Right lobe of liver (tissue), 6 donors: ENCODE data around the gene TBC1D10A. TPM values are rescaled to one million over a fixed set of nuclear protein-coding genes. Genes with fewer than 3 reads are reported as not detected.

ENCODE experiments used
- ATAC-seq, 4 donors: fragments of 200-7000 bp; cut with Tn5 transposase; one replicate each; pipeline ENCODE4 v1.9.1; 2020; ENCODE audit warnings: mild to moderate bottlenecking in 4 of 4, moderate library complexity in 4 of 4
- DNase-seq, 3 donors: peaks; one replicate each; pipeline ENCODE4 v3.0.0-alpha.2; 2020
- H3K27ac ChIP-seq, 3 donors: fragments of 200-600 bp; one replicate each; pipeline ENCODE4 v1.8.0; 2022
- H3K27me3 ChIP-seq, 2 donors: fragments of 200-600 bp; one replicate each; pipeline ENCODE4 v1.8.0; 2022
- H3K36me3 ChIP-seq, 4 donors: fragments of 200-600 bp; sonication (generic) in 1 of 4; one replicate each; pipeline versions ENCODE4 v1.5.1 to v1.8.0; 2017 to 2022; ENCODE audit warnings: control low read depth in 1 of 4
- H3K4me1 ChIP-seq, 4 donors: fragments of 200-600 bp; sonication (generic) in 1 of 4; one replicate each; pipeline versions ENCODE4 v1.5.1 to v1.8.0; 2017 to 2022; ENCODE audit warnings: control low read depth in 1 of 4
- H3K4me3 ChIP-seq, 3 donors: fragments of 200-600 bp; one replicate each; pipeline ENCODE4 v1.8.0; 2022
- H3K9me3 ChIP-seq, 4 donors: fragments of 200-600 bp; sonication (generic) in 1 of 4; one replicate each; pipeline versions ENCODE4 v1.5.1 to v1.8.0; 2017 to 2022; ENCODE audit warnings: control low read depth in 1 of 4
- CTCF ChIP-seq, 4 donors: fragments of 200-600 bp in 3 of 4; fragments of 450-650 bp in 1 of 4; IDR thresholded peaks; one replicate each; pipeline versions ENCODE4 v1.5.1 to v1.8.0; 2016 to 2022; ENCODE audit warnings: antibody characterized with exemption in 4 of 4, mild to moderate bottlenecking in 2 of 4
- POLR2A ChIP-seq: fragments of 450-650 bp; IDR thresholded peaks from one replicate; pipeline ENCODE4 v1.6.1; 2017; ENCODE audit warnings: antibody characterized with exemption, mild to moderate bottlenecking
- WGBS: methylation state at CpG from one replicate; pipeline ENCODE4 v1.1.6; 2018; ENCODE audit warnings: low coverage, low lambda C conversion rate; ENCODE audit not compliant: insufficient coverage; ENCODE audit errors: missing lambda C conversion rate; 5-methylcytosine and 5-hydroxymethylcytosine counted together
- intact Hi-C, 2 donors: fragments of 100-400 bp; cut with DNase I; formaldehyde crosslinking; loops; one replicate each; pipeline versions ENCODE4 v1.11.2 to v1.14.1; 2022
- total RNA-seq, 6 experiments: library from RNA; depleted of rRNA in 2 of 6; stranded (reverse); fragments of >200 nt in 2 of 6; fragmentation: NEBNext Ultra II Directional in 3 of 6; extraction: Animal tissue kit (Norgen Biotek cat#: 25700) in 3 of 6; gene quantifications; one replicate each; pipeline versions ENCODE4 v1.1.0 to v1.2.4, GENCODE V29; 2016 to 2023
- donor health status: DM: no; HTN: yes; CAD: no.
- donor health status: DM: no; HTN: no; CAD: no.
- donor health status: DM: no; HTN: no; CAD: no.
- donor health status: DM: no; HTN: yes; CAD: no.
- donor health status: DM: no; HTN: yes; CAD: no.

Gene TBC1D10A
- total RNA-seq, 6 experiments from 2014 or later, result 6.6 to 12.6 (median 10.0) TPM

- intact Hi-C loops, result no loop called here
These were observed 5.3 kb downstream of the TBC1D10A start for GRCh38 chr22:30321461-30321860.

GRCh38 chr22:30320021-30320556, 6.7 kb downstream of the TBC1D10A start:
- H3K4me1 ChIP-seq, result peaks cover 0 to 90% (median 25%) of the 10 kb centered on the region in 4 donors
- TF ChIP-seq CTCF (IDR thresholded peaks at IDR 0.05), result no peak
- no peak for TF ChIP-seq POLR2A
- ATAC-seq, result peak in 2 of 4 donors; percentile 1 to 5
- H3K27me3 ChIP-seq, result no peaks in the 10 kb centered on the region
- no peak overlapping the region for H3K4me3 ChIP-seq
- peak in 2 of 3 donors; percentile 65 to 71 for DNase-seq
- WGBS, result 55% methylated on average over 3 of the region's 3 CpGs
- H3K36me3 ChIP-seq, result no peaks in the 10 kb centered on the region
- peak overlapping the region in 1 of 3 donors; percentile 94 for H3K27ac ChIP-seq
- H3K9me3 ChIP-seq, result no peaks in the 10 kb centered on the region
- intact Hi-C loops, result no loop called here

More at GRCh38 chr22:30321461-30321860, 5.3 kb downstream of the TBC1D10A start:
- H3K4me3 ChIP-seq, result no peak overlapping the region
- ATAC-seq (no peak), DNase-seq (no peak)
- no peaks in the 10 kb centered on the region for H3K9me3 ChIP-seq
- TF ChIP-seq CTCF (IDR thresholded peaks at IDR 0.05) (no peak), POLR2A (no peak)
- WGBS, result 60% methylated on average over 1 of the region's 2 CpGs
- H3K4me1 ChIP-seq, result peaks cover 0 to 87% (median 25%) of the 10 kb centered on the region in 4 donors
- H3K36me3 ChIP-seq, result no peaks in the 10 kb centered on the region
- H3K27me3 ChIP-seq, result no peaks in the 10 kb centered on the region
- peak overlapping the region in 1 of 3 donors; percentile 94 for H3K27ac ChIP-seq

- no peak for DNase-seq
- H3K4me3 ChIP-seq, result no peak overlapping the region
- intact Hi-C loops, result no loop called here
- TF ChIP-seq CTCF (IDR thresholded peaks at IDR 0.05) (no peak), POLR2A (no peak)
- H3K27ac ChIP-seq, result peak overlapping the region; percentile 72 to 94 (median 91)
- no peak for ATAC-seq
- H3K36me3 ChIP-seq, result no peaks in the 10 kb centered on the region
- peaks cover 0 to 78% (median 19%) of the 10 kb centered on the region in 4 donors for H3K4me1 ChIP-seq
- no peaks in the 10 kb centered on the region for H3K9me3 ChIP-seq
- 58% methylated on average over 7 of the region's 7 CpGs for WGBS
- no peaks in the 10 kb centered on the region for H3K27me3 ChIP-seq
These were observed 7.8 kb downstream of the TBC1D10A start for GRCh38 chr22:30318799-30319419.

GRCh38 chr22:30317778-30318177, 9.0 kb downstream of the TBC1D10A start:
- DNase-seq, result peak in 1 of 3 donors; percentile 79
- Histone ChIP-seq H3K27ac (peak overlapping the region; percentile 72 to 94 (median 91)), H3K9me3 (no peaks in the 10 kb centered on the region), H3K36me3 (no peaks in the 10 kb centered on the region), H3K4me3 (peak overlapping the region in 1 of 3 donors; percentile 28), H3K27me3 (no peaks in the 10 kb centered on the region), H3K4me1 (peaks cover 0 to 72% (median 16%) of the 10 kb centered on the region in 4 donors)
- no CpG with 5 or more reads among the region's 1 CpG for WGBS
- no peak for TF ChIP-seq CTCF (IDR thresholded peaks at IDR 0.05)
- no peak for TF ChIP-seq POLR2A
- ATAC-seq, result peak; percentile 76 to 87 (median 82)
- intact Hi-C loops, result no loop called here
